Measurements from ENCODE around the gene CNR2.
"Not testable (repeated sequence)": the region's sequence is repeated elsewhere in the genome, so short reads cannot be mapped to it uniquely, and the experiment has no call there.

The CNR2 gene

GRCh38 chr1:23882746-23883145, 30.4 kb downstream of the CNR2 start:
- no peak for DNase-seq

GRCh38 chr1:23879809-23880208, 33.4 kb downstream of the CNR2 start:
- no peak for DNase-seq

- DNase-seq = no peak
Observed at GRCh38 chr1:23878668-23879067, 34.5 kb downstream of the CNR2 start.

- DNase-seq = no peak
Observed at GRCh38 chr1:23875382-23875781, 37.8 kb downstream of the CNR2 start.

GRCh38 chr1:23872421-23872820, 40.7 kb downstream of the CNR2 start:
- DNase-seq = no peak

GRCh38 chr1:23869051-23869450, 44.1 kb downstream of the CNR2 start:
- DNase-seq = no peak

GRCh38 chr1:23868557-23869016, 44.6 kb downstream of the CNR2 start:
- peak; percentile 19 for DNase-seq

GRCh38 chr1:23867895-23868556, 45.1 kb downstream of the CNR2 start, which contains the start of gene FUCA1:
Gene FUCA1 (minus strand): TSS chr1:23868290. CDS start chr1:23868286, 4 bp downstream.
- peak; percentile 87 for DNase-seq

GRCh38 chr1:23867542-23867894, 45.6 kb downstream of the CNR2 start:
- no peak for DNase-seq

GRCh38 chr1:23865543-23865930, 47.6 kb downstream of the CNR2 start:
- DNase-seq = no peak

GRCh38 chr1:23864801-23865542, 48.2 kb downstream of the CNR2 start:
- DNase-seq = no peak

GRCh38 chr1:23862640-23863039, 50.5 kb downstream of the CNR2 start:
- no peak for DNase-seq

- no peak for DNase-seq
Observed at GRCh38 chr1:23854568-23854967, 58.6 kb downstream of the CNR2 start.

GRCh38 chr1:23853124-23853523, 60.0 kb downstream of the CNR2 start:
- not testable (repeated sequence) for DNase-seq

- not testable (repeated sequence) for DNase-seq
Observed at GRCh38 chr1:23851406-23851805, 61.8 kb downstream of the CNR2 start.

- DNase-seq = no peak
Observed at GRCh38 chr1:23848673-23849616, 64.2 kb downstream of the CNR2 start.

GRCh38 chr1:23847482-23848095, 65.6 kb downstream of the CNR2 start:
- DNase-seq = not testable (repeated sequence)

- DNase-seq = no peak
Observed at GRCh38 chr1:23845163-23845562, 68.0 kb downstream of the CNR2 start.

- no peak for DNase-seq
Observed at GRCh38 chr1:23843644-23844043, 69.5 kb downstream of the CNR2 start.

- DNase-seq = no peak
Observed at GRCh38 chr1:23838401-23838866, 74.7 kb downstream of the CNR2 start.

GRCh38 chr1:23837908-23838307, 75.3 kb downstream of the CNR2 start:
- DNase-seq = no peak

- DNase-seq = no peak
Observed at GRCh38 chr1:23836037-23836436, 77.1 kb downstream of the CNR2 start.

GRCh38 chr1:23834156-23834555, 79.0 kb downstream of the CNR2 start:
- DNase-seq = not testable (repeated sequence)
